HepG2 (cell line): ENCODE measurements around the gene ZNF488. TPM values are rescaled to one million over a fixed set of nuclear protein-coding genes. Genes with fewer than 3 reads are reported as not detected.

ENCODE experiments used
- ATAC-seq: fragments of 200-7000 bp; cut with Tn5 transposase; 3 replicates; pipeline ENCODE4 v1.9.1; 2020; ENCODE audit warnings: mild to moderate bottlenecking, moderate library complexity
- BruUV-seq: library from RNA; stranded (reverse); fragments of 400-500 nt; replicated peaks from 2 replicates; lab custom pipeline; 2021; lab: Mats Ljungman, UMichigan
- CTCF ChIA-PET: fragments of 300-600 bp; formaldehyde crosslinking; extraction: SDS; loops from one replicate; lab custom pipeline; 2021; ENCODE audit warnings: low total read pairs, inconsistent platforms, low intra/inter-chr PET ratio; lab: Yijun Ruan, JAX
- POLR2A ChIA-PET: fragments of 350-600 bp; sonication (Branson Sonifier 250); formaldehyde crosslinking; loops from one replicate; lab custom pipeline; 2020; ENCODE audit warnings: antibody characterized with exemption, inconsistent platforms; lab: Yijun Ruan, JAX
- DNase-seq: peaks from one replicate; pipeline ENCODE4 v3.0.0-alpha.2; 2015; ENCODE audit warnings: low spot score
- FAIRE-seq: peaks from 3 replicates; lab custom pipeline; 2011; peaks lifted over from hg19 to GRCh38; lab: Jason Lieb, UNC
- H2AFZ ChIP-seq: one replicate; pipeline ENCODE4 v1.6.1; 2011; ENCODE audit warnings: low read length, inconsistent platforms
- H3K27ac ChIP-seq: fragments of 300-600 bp; 3 replicates; pipeline ENCODE4 v1.8.0; 2011; ENCODE audit warnings: mixed run types, mild to moderate bottlenecking, mixed read lengths, low read length, inconsistent platforms; ENCODE audit not compliant: insufficient read depth; ENCODE audit errors: extremely low read length
- H3K27me3 ChIP-seq, 2 experiments: fragments of 200-600 bp in 1 of 2; 2 replicates in 1 of 2; 3 replicates in 1 of 2; pipeline versions ENCODE4 v1.6.0 to v1.8.0; 2011; ENCODE audit warnings: low read length in 2 of 2, mild to moderate bottlenecking in 2 of 2, moderate library complexity in 2 of 2, inconsistent platforms in 1 of 2; ENCODE audit not compliant: insufficient read depth in 2 of 2, control insufficient read depth in 1 of 2
- H3K36me3 ChIP-seq, 2 experiments: fragments of 200-600 bp in 1 of 2; replicated peaks in 1 of 2; 2 replicates in 1 of 2; 3 replicates in 1 of 2; pipeline versions ENCODE4 v1.5.1 to v1.8.0; 2011; ENCODE audit warnings: low read length in 2 of 2, inconsistent platforms in 1 of 2; ENCODE audit not compliant: insufficient read depth in 2 of 2, control insufficient read depth in 1 of 2
- H3K4me1 ChIP-seq: 2 replicates; pipeline ENCODE4 v1.5.1; 2012; ENCODE audit warnings: low read length, inconsistent platforms; ENCODE audit not compliant: insufficient read depth
- H3K4me2 ChIP-seq: 2 replicates; pipeline ENCODE4 v1.6.0; 2011; ENCODE audit warnings: low read depth, low read length, inconsistent platforms
- H3K4me3 ChIP-seq, 3 experiments: fragments of 200-600 bp in 1 of 3; sonication (generic), shearing (Covaris generic) in 1 of 3; replicated peaks in 1 of 3; 2 replicates each; pipeline ENCODE4 v1.5.1; 2011 to 2016; ENCODE audit warnings: low read length in 3 of 3, inconsistent platforms in 2 of 3, low read depth in 2 of 3, mild to moderate bottlenecking in 2 of 3, control low read depth in 1 of 3, mixed read lengths in 1 of 3; ENCODE audit not compliant: insufficient read depth in 1 of 3
- H3K79me2 ChIP-seq: one replicate; pipeline ENCODE4 v1.6.1; 2011; ENCODE audit warnings: low read length, inconsistent platforms; ENCODE audit not compliant: insufficient read depth
- H3K9ac ChIP-seq: 2 replicates; pipeline ENCODE4 v1.6.0; 2011; ENCODE audit warnings: mild to moderate bottlenecking, low read depth, low read length, inconsistent platforms; ENCODE audit not compliant: insufficient read depth
- H3K9me3 ChIP-seq: 2 replicates; pipeline ENCODE4 v1.5.1; 2012; ENCODE audit warnings: mild to moderate bottlenecking, low read length
- H4K20me1 ChIP-seq: 2 replicates; pipeline ENCODE4 v1.6.0; 2011; ENCODE audit warnings: inconsistent platforms, mild to moderate bottlenecking, low read length, moderate library complexity; ENCODE audit not compliant: insufficient read depth
- CBX1 ChIP-seq: IDR thresholded peaks from one replicate; pipeline ENCODE4 v1.6.1; 2016; ENCODE audit warnings: antibody characterized with exemption, low read depth
- ELF1 ChIP-seq: sonication (generic); formaldehyde crosslinking; IDR thresholded peaks from 2 replicates; pipeline ENCODE4 v1.4.0; 2020; ENCODE audit warnings: missing genetic modification reagents
- KAT2B ChIP-seq: fragments of 150-350 bp; IDR thresholded peaks from 2 replicates; pipeline ENCODE4 v1.6.1; 2014; ENCODE audit warnings: low read depth, low read length, borderline replicate concordance
- PAF1 ChIP-seq: IDR thresholded peaks from 2 replicates; pipeline ENCODE4 v1.6.1; 2016; ENCODE audit warnings: missing genetic modification reagents, missing compliant biosample characterization
- REST ChIP-seq, 2 experiments: IDR thresholded peaks; 2 replicates each; pipeline ENCODE4 v1.6.1; 2011 to 2012; ENCODE audit warnings: low read length in 2 of 2, borderline replicate concordance in 1 of 2, low read depth in 1 of 2, mild to moderate bottlenecking in 1 of 2, moderate library complexity in 1 of 2
- SOX13 ChIP-seq, 3 experiments: fragments of 450-650 bp in 1 of 3; sonication (generic) in 1 of 3; formaldehyde crosslinking in 1 of 3; IDR thresholded peaks in 2 of 3; conservative IDR thresholded peaks in 1 of 3; 2 replicates each; pipeline versions ENCODE4 v1.5.0 to v1.6.1; 2016 to 2020; ENCODE audit warnings: antibody characterized with exemption in 1 of 3, mild to moderate bottlenecking in 1 of 3, missing compliant biosample characterization in 1 of 3, missing genetic modification reagents in 1 of 3, moderate library complexity in 1 of 3
- SRSF4 ChIP-seq: fragments of 200-400 bp; formaldehyde crosslinking; IDR thresholded peaks from one replicate; pipeline ENCODE4 v1.6.1; 2018; ENCODE audit warnings: mild to moderate bottlenecking, low read depth, low read length, moderate library complexity; ENCODE audit not compliant: poor library complexity, severe bottlenecking
- ZBTB3 ChIP-seq: sonication (generic); formaldehyde crosslinking; IDR thresholded peaks from 2 replicates; pipeline ENCODE4 v1.4.0; 2020; ENCODE audit warnings: low read depth, mild to moderate bottlenecking, moderate library complexity, missing genetic modification reagents, borderline replicate concordance
- ZNF3 ChIP-seq: IDR thresholded peaks from 2 replicates; pipeline ENCODE4 v1.7.0; 2017; ENCODE audit warnings: inconsistent platforms
- ZNF569 ChIP-seq: sonication (generic); formaldehyde crosslinking; IDR thresholded peaks from 2 replicates; pipeline ENCODE4 v1.5.0; 2020; ENCODE audit warnings: mild to moderate bottlenecking, missing genetic modification reagents, moderate library complexity, borderline replicate concordance
- ZNF770 ChIP-seq: sonication (generic); formaldehyde crosslinking; IDR thresholded peaks from 2 replicates; pipeline ENCODE4 v1.5.0; 2020; ENCODE audit warnings: mild to moderate bottlenecking, missing genetic modification reagents
- ZNF790 ChIP-seq: sonication (generic); formaldehyde crosslinking; IDR thresholded peaks from 2 replicates; pipeline ENCODE4 v1.8.0; 2022; ENCODE audit warnings: missing genetic modification reagents, mild to moderate bottlenecking, borderline replicate concordance
- WGBS: methylation state at CpG from one replicate; pipeline ENCODE4 v1.1.6; 2017; ENCODE audit warnings: low lambda C conversion rate; 5-methylcytosine and 5-hydroxymethylcytosine counted together
- in situ Hi-C: cut with HindIII; loops from 2 replicates; pipeline ENCODE4 v1.10.0; 2017; ENCODE audit warnings: low pct_unique_long_range_greater_than_20kb; ENCODE audit not compliant: extremely low pct_ligation_motif_present
- intact Hi-C: fragments of 100-400 bp; cut with micrococcal nuclease; formaldehyde crosslinking; loops from one replicate; pipeline ENCODE4 v1.10.0; 2022; ENCODE audit not compliant: unreplicated experiment
- polyA plus RNA-seq, 8 experiments: library from polyadenylated mRNA; depleted of rRNA in 3 of 8; stranded (reverse) in 7 of 8; unstranded in 1 of 8; fragments of >200 nt; fragmentation: Illumina TruSeq in 4 of 8; extraction: Trizol in 4 of 8; gene quantifications; 2 replicates each; pipeline versions ENCODE4 v1.2.1 to v1.2.3, GENCODE V29; 2011 to 2016; ENCODE audit warnings: low read depth in 4 of 8, missing spikeins in 1 of 8, mixed read lengths in 1 of 8; ENCODE audit not compliant: insufficient read depth in 1 of 8
- total RNA-seq, 5 experiments: library from RNA; depleted of rRNA; stranded (reverse); fragments of >200 nt; fragmentation: Illumina TruSeq; extraction: Trizol; gene quantifications; 2 replicates each; pipeline ENCODE4 v1.2.3, GENCODE V29; 2016; ENCODE audit warnings: low read depth in 1 of 5
- TF ChIP-seq, protein P1 (sequence below): sonication (generic); formaldehyde crosslinking; IDR thresholded peaks from 2 replicates; pipeline ENCODE4 v1.9.0; 2021; ENCODE audit warnings: missing genetic modification reagents, mild to moderate bottlenecking, borderline replicate concordance

ZNF488 gene
- total and polyA plus RNA-seq, 2 of the 13 experiments (the other 11 are each of a cell fraction or from before 2014, with no cell fraction given) = 0.13 to 0.15 TPM

DNA sequence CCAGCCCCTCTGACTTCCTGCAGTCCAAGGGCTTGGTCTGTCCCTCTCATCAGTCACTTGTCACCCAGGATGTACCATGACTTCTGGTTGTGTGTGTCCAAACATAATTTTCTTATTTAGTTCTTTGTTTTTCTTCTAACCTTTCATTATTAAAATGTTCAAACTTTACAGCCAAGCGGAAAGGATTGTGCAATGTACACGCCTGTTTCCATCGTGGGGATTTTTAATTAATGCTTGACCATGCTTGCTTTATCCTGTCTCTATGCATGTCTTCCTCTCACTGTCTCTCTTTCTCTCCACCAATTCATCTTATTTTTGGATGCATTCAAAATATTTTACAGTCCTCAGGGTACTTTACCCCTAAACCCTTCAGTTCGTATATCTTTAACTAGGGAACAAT lies 26.2 kb upstream of the ZNF488 start (continued):
- TF ChIP-seq, protein P1, sequence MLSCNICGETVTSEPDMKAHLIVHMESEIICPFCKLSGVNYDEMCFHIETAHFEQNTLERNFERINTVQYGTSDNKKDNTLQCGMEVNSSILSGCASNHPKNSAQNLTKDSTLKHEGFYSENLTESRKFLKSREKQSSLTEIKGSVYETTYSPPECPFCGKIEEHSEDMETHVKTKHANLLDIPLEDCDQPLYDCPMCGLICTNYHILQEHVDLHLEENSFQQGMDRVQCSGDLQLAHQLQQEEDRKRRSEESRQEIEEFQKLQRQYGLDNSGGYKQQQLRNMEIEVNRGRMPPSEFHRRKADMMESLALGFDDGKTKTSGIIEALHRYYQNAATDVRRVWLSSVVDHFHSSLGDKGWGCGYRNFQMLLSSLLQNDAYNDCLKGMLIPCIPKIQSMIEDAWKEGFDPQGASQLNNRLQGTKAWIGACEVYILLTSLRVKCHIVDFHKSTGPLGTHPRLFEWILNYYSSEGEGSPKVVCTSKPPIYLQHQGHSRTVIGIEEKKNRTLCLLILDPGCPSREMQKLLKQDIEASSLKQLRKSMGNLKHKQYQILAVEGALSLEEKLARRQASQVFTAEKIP (CRISPR knock-in tag) = no peak
- TF ChIP-seq ZNF790 (CRISPR knock-in tag) (no peak), SOX13 (IDR thresholded peaks at IDR 0.05) (no peak), SOX13 (CRISPR knock-in tag; conservative IDR thresholded peaks at IDR 0.05 in 1 of 2, IDR thresholded peaks at IDR 0.05 in 1 of 2) (no peak), ZNF770 (no peak), SRSF4 (no peak), PAF1 (no peak)

DNA sequence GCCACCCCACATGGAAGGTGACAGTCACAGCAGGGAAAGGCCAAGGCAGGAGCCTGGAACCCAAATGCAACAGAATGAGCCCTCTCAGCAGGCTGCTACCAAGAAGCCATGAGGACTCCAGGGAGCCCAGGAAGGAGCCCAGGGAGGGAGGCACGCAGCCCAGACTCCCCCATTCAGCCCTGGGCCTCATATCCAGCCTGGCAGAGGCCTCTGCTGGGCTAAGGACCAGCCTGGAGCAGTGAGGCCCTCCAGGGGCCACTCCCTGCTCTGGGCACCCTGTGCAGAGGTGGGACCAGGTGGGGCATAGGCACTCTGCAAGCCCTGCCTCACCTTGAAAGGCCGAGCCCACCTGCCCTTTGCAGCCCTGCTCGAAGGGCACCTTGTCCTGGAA lies 25.8 kb upstream of the ZNF488 start:
- intact Hi-C loops = no loop called here
- Histone ChIP-seq H4K20me1 (no peaks in the 10 kb centered on the region), H3K4me3 (no peak overlapping the region), H3K9me3 (no peaks in the 10 kb centered on the region), H3K36me3 (no peaks in the 10 kb centered on the region), H3K27ac (no peak overlapping the region), H3K4me2 (no peak overlapping the region), H3K4me1 (peaks cover 17% of the 10 kb centered on the region; the same call in 1 of the 2 replicates), H3K27me3 (peaks cover 0 to 4% of the 10 kb centered on the region in 2 experiments; a peak in 1 of 5 replicates), H3K9ac (no peak overlapping the region), H3K79me2 (no peaks in the 10 kb centered on the region), H2AFZ (no peak overlapping the region)
- POLR2A ChIA-PET = no interaction called here
- in situ Hi-C loops = no loop called here
- no peak for FAIRE-seq
- DNase-seq = no peak
- no peak; the same call in 2 of the 3 replicates for ATAC-seq
- CTCF ChIA-PET = no interaction called here
- no TSS peak for BruUV-seq
- no CpG with 5 or more reads among the region's 3 CpGs for WGBS
- TF ChIP-seq ZNF569 (CRISPR knock-in tag) = no peak
- no peak for TF ChIP-seq REST (IDR thresholded peaks at IDR 0.05; ENCODE audit: borderline replicate concordance in 1 of 2, low read depth in 1 of 2, low read length in 2 of 2)
- TF ChIP-seq ELF1 (CRISPR knock-in tag) = no peak
- no peak for TF ChIP-seq CBX1
- TF ChIP-seq ZBTB3 = no peak
- TF ChIP-seq ZNF3 = no peak
- TF ChIP-seq KAT2B = no peak
